ENCODE measurements around the gene TNNI3.
"Not testable (repeated sequence)": the region's sequence is repeated elsewhere in the genome, so short reads cannot be mapped to it uniquely, and the experiment has no call there.

The TNNI3 gene

GRCh38 chr19:55109527-55110291 lies 47.8 kb downstream of the TNNI3 start:
- Histone ChIP-seq H3K79me2 (ENCODE audit: insufficient read depth, low read length) (peaks cover 62% of the 10 kb centered on the region), H3K9ac (ENCODE audit: low read depth, low read length) (no peak overlapping the region), H3K4me3 (ENCODE audit: low read depth in 1 of 2, low read length in 2 of 2) (no peak overlapping the region), H3K27ac (ENCODE audit: low read length) (no peak overlapping the region), H3K27me3 (ENCODE audit: insufficient read depth, low read length, poor library complexity) (no peaks in the 10 kb centered on the region), H3K4me2 (ENCODE audit: insufficient read depth, low read length) (no peak overlapping the region), H3K4me1 (ENCODE audit: insufficient read depth, low read length) (peaks cover 7% of the 10 kb centered on the region), H4K20me1 (ENCODE audit: insufficient read depth, low read length) (peaks cover 61% of the 10 kb centered on the region), H3K36me3 (ENCODE audit: insufficient read depth, low read length) (peaks cover 50% of the 10 kb centered on the region), H2AFZ (ENCODE audit: low read depth, low read length) (no peak overlapping the region), H3K9me3 (ENCODE audit: insufficient read depth, low read length, severe bottlenecking) (no peaks in the 10 kb centered on the region)
- DNase-seq (no peak), ATAC-seq (ENCODE audit: insufficient read depth, low read depth) (no peak)
- TF ChIP-seq, protein P1, sequence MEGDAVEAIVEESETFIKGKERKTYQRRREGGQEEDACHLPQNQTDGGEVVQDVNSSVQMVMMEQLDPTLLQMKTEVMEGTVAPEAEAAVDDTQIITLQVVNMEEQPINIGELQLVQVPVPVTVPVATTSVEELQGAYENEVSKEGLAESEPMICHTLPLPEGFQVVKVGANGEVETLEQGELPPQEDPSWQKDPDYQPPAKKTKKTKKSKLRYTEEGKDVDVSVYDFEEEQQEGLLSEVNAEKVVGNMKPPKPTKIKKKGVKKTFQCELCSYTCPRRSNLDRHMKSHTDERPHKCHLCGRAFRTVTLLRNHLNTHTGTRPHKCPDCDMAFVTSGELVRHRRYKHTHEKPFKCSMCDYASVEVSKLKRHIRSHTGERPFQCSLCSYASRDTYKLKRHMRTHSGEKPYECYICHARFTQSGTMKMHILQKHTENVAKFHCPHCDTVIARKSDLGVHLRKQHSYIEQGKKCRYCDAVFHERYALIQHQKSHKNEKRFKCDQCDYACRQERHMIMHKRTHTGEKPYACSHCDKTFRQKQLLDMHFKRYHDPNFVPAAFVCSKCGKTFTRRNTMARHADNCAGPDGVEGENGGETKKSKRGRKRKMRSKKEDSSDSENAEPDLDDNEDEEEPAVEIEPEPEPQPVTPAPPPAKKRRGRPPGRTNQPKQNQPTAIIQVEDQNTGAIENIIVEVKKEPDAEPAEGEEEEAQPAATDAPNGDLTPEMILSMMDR (IDR thresholded peaks at IDR 0.05; ENCODE audit: borderline replicate concordance, extremely low read depth, low read length, poor library complexity, severe bottlenecking) = no peak
- no peak for TF ChIP-seq EZH2 (IDR thresholded peaks at IDR 0.05; ENCODE audit: borderline replicate concordance, low read depth, low read length, severe bottlenecking)

- not testable (repeated sequence) for H3K27ac ChIP-seq (ENCODE audit: low read length); H3K4me3 ChIP-seq (ENCODE audit: low read depth in 1 of 2, low read length in 2 of 2); ATAC-seq (ENCODE audit: insufficient read depth, low read depth); H3K4me1 ChIP-seq (ENCODE audit: insufficient read depth, low read length); DNase-seq; H3K9ac ChIP-seq (ENCODE audit: low read depth, low read length); H3K27me3 ChIP-seq (ENCODE audit: insufficient read depth, low read length, poor library complexity); H3K9me3 ChIP-seq (ENCODE audit: insufficient read depth, low read length, severe bottlenecking); H3K4me2 ChIP-seq (ENCODE audit: insufficient read depth, low read length); H2AFZ ChIP-seq (ENCODE audit: low read depth, low read length)
- Histone ChIP-seq H3K36me3 (ENCODE audit: insufficient read depth, low read length) (peaks cover 55% of the 10 kb centered on the region), H4K20me1 (ENCODE audit: insufficient read depth, low read length) (peaks cover 38% of the 10 kb centered on the region), H3K79me2 (ENCODE audit: insufficient read depth, low read length) (peaks cover 40% of the 10 kb centered on the region)
Observed at GRCh38 chr19:55107252-55107651, 50.3 kb downstream of the TNNI3 start.

DNA sequence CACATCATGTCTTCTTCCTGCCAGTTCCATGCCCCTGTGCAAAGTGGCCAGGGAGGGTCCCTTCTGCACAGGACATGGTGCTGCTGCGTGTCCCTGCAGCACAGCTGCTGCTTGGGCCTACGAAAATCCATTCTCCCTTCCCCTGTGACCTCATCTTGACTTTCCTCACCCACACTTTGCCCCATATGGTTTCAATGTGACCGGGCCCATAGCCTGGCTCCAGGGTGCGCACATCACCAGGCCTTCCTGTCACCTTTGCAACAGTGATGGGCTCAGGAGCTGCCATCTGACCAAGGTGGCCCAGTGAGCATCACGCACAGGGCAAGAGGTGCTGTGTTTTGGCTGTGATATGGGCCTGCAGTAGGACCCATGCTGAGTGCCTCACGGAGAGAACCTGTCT lies 50.9 kb downstream of the TNNI3 start:
- H3K4me1 ChIP-seq (ENCODE audit: insufficient read depth, low read length) = no peaks in the 10 kb centered on the region
- H3K27me3 ChIP-seq (ENCODE audit: insufficient read depth, low read length, poor library complexity) = no peaks in the 10 kb centered on the region
- no peak overlapping the region for H3K27ac ChIP-seq (ENCODE audit: low read length)
- DNase-seq (no peak), ATAC-seq (ENCODE audit: insufficient read depth, low read depth) (no peak)
- no peak overlapping the region for H3K4me2 ChIP-seq (ENCODE audit: insufficient read depth, low read length)
- no peak overlapping the region for H2AFZ ChIP-seq (ENCODE audit: low read depth, low read length)
- no peaks in the 10 kb centered on the region for H3K9me3 ChIP-seq (ENCODE audit: insufficient read depth, low read length, severe bottlenecking)
- TF ChIP-seq, protein P1 (IDR thresholded peaks at IDR 0.05; ENCODE audit: borderline replicate concordance, extremely low read depth, low read length, poor library complexity, severe bottlenecking) = no peak
- no peak for TF ChIP-seq EZH2 (IDR thresholded peaks at IDR 0.05; ENCODE audit: borderline replicate concordance, low read depth, low read length, severe bottlenecking)
- H3K9ac ChIP-seq (ENCODE audit: low read depth, low read length) = no peak overlapping the region
- no peak overlapping the region for H3K4me3 ChIP-seq (ENCODE audit: low read depth in 1 of 2, low read length in 2 of 2)
- H3K36me3 ChIP-seq (ENCODE audit: insufficient read depth, low read length) = peaks cover 58% of the 10 kb centered on the region
- H3K79me2 ChIP-seq (ENCODE audit: insufficient read depth, low read length) = peaks cover 34% of the 10 kb centered on the region
- peaks cover 33% of the 10 kb centered on the region for H4K20me1 ChIP-seq (ENCODE audit: insufficient read depth, low read length)

DNA sequence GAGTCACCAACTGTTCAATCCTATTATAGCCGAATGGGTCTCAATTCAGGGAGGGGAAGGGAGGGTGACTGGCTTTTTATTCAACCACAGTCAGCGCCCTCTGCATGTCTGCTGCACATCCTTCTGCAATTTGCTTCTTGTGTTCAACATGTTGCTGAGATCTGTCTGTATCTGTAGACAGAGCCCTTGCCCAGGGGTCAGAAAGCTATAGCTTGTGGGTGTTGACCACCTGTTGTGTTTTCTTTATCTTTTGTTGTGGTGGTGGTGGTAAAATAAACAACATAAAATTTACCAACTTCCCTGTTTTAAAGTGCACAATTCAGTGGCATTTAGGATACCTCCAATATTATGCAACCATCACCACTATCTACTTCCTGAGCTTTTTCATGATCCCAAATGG lies 52.3 kb downstream of the TNNI3 start:
- no peak overlapping the region for H3K4me2 ChIP-seq (ENCODE audit: insufficient read depth, low read length)
- DNase-seq (no peak), ATAC-seq (ENCODE audit: insufficient read depth, low read depth) (no peak)
- H3K27me3 ChIP-seq (ENCODE audit: insufficient read depth, low read length, poor library complexity) = no peaks in the 10 kb centered on the region
- TF ChIP-seq EZH2 (IDR thresholded peaks at IDR 0.05; ENCODE audit: borderline replicate concordance, low read depth, low read length, severe bottlenecking) = no peak
- TF ChIP-seq, protein P1 (IDR thresholded peaks at IDR 0.05; ENCODE audit: borderline replicate concordance, extremely low read depth, low read length, poor library complexity, severe bottlenecking) = no peak
- H4K20me1 ChIP-seq (ENCODE audit: insufficient read depth, low read length) = peaks cover 31% of the 10 kb centered on the region
- no peak overlapping the region for H3K9ac ChIP-seq (ENCODE audit: low read depth, low read length)
- no peaks in the 10 kb centered on the region for H3K4me1 ChIP-seq (ENCODE audit: insufficient read depth, low read length)
- peaks cover 26% of the 10 kb centered on the region for H3K79me2 ChIP-seq (ENCODE audit: insufficient read depth, low read length)
- H3K9me3 ChIP-seq (ENCODE audit: insufficient read depth, low read length, severe bottlenecking) = no peaks in the 10 kb centered on the region
- H3K4me3 ChIP-seq (ENCODE audit: low read depth in 1 of 2, low read length in 2 of 2) = no peak overlapping the region
- H3K36me3 ChIP-seq (ENCODE audit: insufficient read depth, low read length) = peaks cover 60% of the 10 kb centered on the region
- H2AFZ ChIP-seq (ENCODE audit: low read depth, low read length) = no peak overlapping the region
- no peak overlapping the region for H3K27ac ChIP-seq (ENCODE audit: low read length)

Data from DND-41 (cell line).